HL-60 (cell line): ENCODE data around the gene HBE1.
"Not testable (repeated sequence)": the region's sequence is repeated elsewhere in the genome, so short reads cannot be mapped to it uniquely, and the experiment has no call there.

Experiments
- DNase-seq, 2 experiments: peaks; one replicate each; pipeline ENCODE4 v3.0.0-alpha.2; 2010 to 2020; ENCODE audit warnings: low read depth in 1 of 2, low spot score in 1 of 2
- H3K27ac ChIP-seq: fragments of 250-450 bp; sonication (Bioruptor Pico); replicated peaks from 2 replicates; pipeline ENCODE4 v1.5.1; 2020; ENCODE audit warnings: mild to moderate bottlenecking, moderate library complexity
- H3K27me3 ChIP-seq: fragments of 250-450 bp; sonication (Bioruptor Pico); 2 replicates; pipeline ENCODE4 v1.5.1; 2021; ENCODE audit warnings: mild to moderate bottlenecking, moderate library complexity; ENCODE audit not compliant: insufficient read depth, poor library complexity, severe bottlenecking
- H3K4me3 ChIP-seq: replicated peaks from 2 replicates; pipeline ENCODE4 v1.5.1; 2011; ENCODE audit warnings: mild to moderate bottlenecking, control low read depth, low read length; ENCODE audit not compliant: insufficient read depth
- GABPA ChIP-seq: IDR thresholded peaks from 2 replicates; pipeline ENCODE4 v1.6.1; 2012; ENCODE audit warnings: low read depth
- POLR2AphosphoS5 ChIP-seq: IDR thresholded peaks from 2 replicates; pipeline ENCODE4 v1.6.1; 2012; ENCODE audit warnings: low read depth
- REST ChIP-seq: IDR thresholded peaks from 2 replicates; pipeline ENCODE4 v1.6.1; 2012; ENCODE audit warnings: low read depth; ENCODE audit not compliant: insufficient replicate concordance
- SPI1 ChIP-seq: IDR thresholded peaks from 2 replicates; pipeline ENCODE4 v1.6.1; 2012; ENCODE audit warnings: low read depth, mild to moderate bottlenecking, borderline replicate concordance
- TF ChIP-seq, protein P1 (sequence below): IDR thresholded peaks from one replicate; pipeline ENCODE4 v1.5.1; 2011; ENCODE audit warnings: low read length, control low read depth, inconsistent platforms; ENCODE audit not compliant: insufficient read depth

The HBE1 gene

DNA sequence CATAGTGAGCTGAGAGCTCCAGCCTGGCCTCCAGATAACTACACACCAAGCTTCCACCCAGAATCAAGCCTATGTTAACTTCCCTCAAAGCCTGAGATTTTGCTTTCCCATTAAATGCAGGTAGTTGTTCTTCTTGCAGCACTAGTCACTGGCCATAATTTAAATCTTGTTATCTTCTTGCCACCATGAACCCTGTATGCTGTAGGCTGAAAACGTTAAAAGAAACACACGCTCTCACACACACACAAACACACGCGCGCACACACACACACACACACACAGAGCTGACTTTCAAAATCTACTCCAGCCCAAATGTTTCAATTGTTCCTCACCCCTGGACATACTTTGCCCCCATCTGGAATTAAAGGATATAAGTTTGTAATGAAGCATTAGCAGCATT lies 16.3 kb downstream of the HBE1 start:
- not testable (repeated sequence) for H3K27ac ChIP-seq, H3K27me3 ChIP-seq, H3K4me3 ChIP-seq, DNase-seq

- TF ChIP-seq SPI1 (no peak), GABPA (no peak), POLR2AphosphoS5 (no peak), REST (no peak)
- TF ChIP-seq, protein P1, sequence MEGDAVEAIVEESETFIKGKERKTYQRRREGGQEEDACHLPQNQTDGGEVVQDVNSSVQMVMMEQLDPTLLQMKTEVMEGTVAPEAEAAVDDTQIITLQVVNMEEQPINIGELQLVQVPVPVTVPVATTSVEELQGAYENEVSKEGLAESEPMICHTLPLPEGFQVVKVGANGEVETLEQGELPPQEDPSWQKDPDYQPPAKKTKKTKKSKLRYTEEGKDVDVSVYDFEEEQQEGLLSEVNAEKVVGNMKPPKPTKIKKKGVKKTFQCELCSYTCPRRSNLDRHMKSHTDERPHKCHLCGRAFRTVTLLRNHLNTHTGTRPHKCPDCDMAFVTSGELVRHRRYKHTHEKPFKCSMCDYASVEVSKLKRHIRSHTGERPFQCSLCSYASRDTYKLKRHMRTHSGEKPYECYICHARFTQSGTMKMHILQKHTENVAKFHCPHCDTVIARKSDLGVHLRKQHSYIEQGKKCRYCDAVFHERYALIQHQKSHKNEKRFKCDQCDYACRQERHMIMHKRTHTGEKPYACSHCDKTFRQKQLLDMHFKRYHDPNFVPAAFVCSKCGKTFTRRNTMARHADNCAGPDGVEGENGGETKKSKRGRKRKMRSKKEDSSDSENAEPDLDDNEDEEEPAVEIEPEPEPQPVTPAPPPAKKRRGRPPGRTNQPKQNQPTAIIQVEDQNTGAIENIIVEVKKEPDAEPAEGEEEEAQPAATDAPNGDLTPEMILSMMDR: no peak
- no peak for DNase-seq
- no peak overlapping the region for H3K4me3 ChIP-seq
- no peak overlapping the region for H3K27ac ChIP-seq
- no peaks in the 10 kb centered on the region for H3K27me3 ChIP-seq
Measured at GRCh38 chr11:5252919-5253265, 16.9 kb downstream of the HBE1 start.

GRCh38 chr11:5252192-5252918 lies 17.4 kb downstream of the HBE1 start:
- no peaks in the 10 kb centered on the region for H3K27me3 ChIP-seq
- H3K27ac ChIP-seq: no peak overlapping the region
- no peak overlapping the region for H3K4me3 ChIP-seq
- no peak for TF ChIP-seq SPI1
- TF ChIP-seq, protein P1: no peak
- TF ChIP-seq GABPA: no peak
- no peak for TF ChIP-seq REST
- TF ChIP-seq POLR2AphosphoS5: no peak
- no peak for DNase-seq

GRCh38 chr11:5251746-5252145 lies 18.0 kb downstream of the HBE1 start:
- Histone ChIP-seq H3K4me3 (no peak overlapping the region), H3K27me3 (no peaks in the 10 kb centered on the region), H3K27ac (no peak overlapping the region)
- no peak for DNase-seq
- TF ChIP-seq SPI1 (no peak), POLR2AphosphoS5 (no peak), GABPA (no peak), REST (no peak)
- TF ChIP-seq, protein P1: no peak
